D721Med (cell line): ENCODE data around the gene ANKIB1.
"Not testable (repeated sequence)": the region's sequence is repeated elsewhere in the genome, so short reads cannot be mapped to it uniquely, and the experiment has no call there.

Experiments
- DNase-seq: peaks from one replicate; pipeline ENCODE4 v3.0.0; 2011; ENCODE audit warnings: low spot score; ENCODE audit not compliant: insufficient read length
- FAIRE-seq: peaks from 2 replicates; lab custom pipeline; 2011; peaks lifted over from hg19 to GRCh38; lab: Jason Lieb, UNC
- TF ChIP-seq, protein P1 (sequence below): IDR thresholded peaks from 2 replicates; pipeline ENCODE4 v1.5.1; 2012; ENCODE audit warnings: mild to moderate bottlenecking, control low read depth; ENCODE audit not compliant: insufficient read depth; ENCODE audit errors: missing control alignments

Gene ANKIB1

GRCh38 chr7:92343714-92344113 is 97.9 kb downstream of the ANKIB1 start:
- TF ChIP-seq, protein P1, sequence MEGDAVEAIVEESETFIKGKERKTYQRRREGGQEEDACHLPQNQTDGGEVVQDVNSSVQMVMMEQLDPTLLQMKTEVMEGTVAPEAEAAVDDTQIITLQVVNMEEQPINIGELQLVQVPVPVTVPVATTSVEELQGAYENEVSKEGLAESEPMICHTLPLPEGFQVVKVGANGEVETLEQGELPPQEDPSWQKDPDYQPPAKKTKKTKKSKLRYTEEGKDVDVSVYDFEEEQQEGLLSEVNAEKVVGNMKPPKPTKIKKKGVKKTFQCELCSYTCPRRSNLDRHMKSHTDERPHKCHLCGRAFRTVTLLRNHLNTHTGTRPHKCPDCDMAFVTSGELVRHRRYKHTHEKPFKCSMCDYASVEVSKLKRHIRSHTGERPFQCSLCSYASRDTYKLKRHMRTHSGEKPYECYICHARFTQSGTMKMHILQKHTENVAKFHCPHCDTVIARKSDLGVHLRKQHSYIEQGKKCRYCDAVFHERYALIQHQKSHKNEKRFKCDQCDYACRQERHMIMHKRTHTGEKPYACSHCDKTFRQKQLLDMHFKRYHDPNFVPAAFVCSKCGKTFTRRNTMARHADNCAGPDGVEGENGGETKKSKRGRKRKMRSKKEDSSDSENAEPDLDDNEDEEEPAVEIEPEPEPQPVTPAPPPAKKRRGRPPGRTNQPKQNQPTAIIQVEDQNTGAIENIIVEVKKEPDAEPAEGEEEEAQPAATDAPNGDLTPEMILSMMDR, result no peak
- no peak for DNase-seq
- FAIRE-seq, result no peak

DNA sequence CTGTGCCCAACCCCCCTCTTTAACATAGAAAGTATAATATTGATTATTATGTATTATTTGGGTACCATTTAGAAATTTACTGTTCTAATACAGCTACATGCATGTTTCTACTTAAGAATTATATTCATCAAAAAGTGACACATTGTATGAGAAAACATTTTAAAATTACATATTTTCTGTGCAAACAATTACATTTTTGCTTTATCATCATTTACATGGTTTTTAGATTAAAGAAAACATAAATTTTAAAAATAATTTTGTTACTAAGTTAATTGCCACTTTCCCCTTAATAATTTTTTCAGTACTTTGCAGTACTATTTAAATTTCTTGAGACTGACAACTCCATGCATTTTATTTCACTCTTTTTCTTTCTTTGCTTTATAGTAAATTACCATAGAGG is 106.2 kb downstream of the ANKIB1 start:
- TF ChIP-seq, protein P1, result no peak
- no peak for DNase-seq

DNA sequence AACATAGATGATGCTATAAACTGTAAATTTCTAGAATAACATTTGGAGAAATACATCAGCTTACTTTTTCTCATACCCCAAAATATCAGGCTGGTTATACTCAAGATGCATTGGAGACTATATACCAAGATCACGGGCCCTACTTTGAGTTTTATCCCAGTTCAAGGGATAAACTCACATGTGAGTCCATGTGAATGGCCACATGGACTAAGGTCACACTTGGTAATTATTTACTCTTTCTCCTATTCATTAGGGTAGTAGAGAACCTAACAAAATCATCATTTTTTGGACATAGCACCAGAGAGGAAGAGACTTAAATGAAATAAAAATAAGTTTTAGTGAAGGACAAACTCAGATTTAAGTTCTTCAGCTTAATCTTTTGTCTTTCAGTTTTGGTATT is 108.4 kb downstream of the ANKIB1 start:
- TF ChIP-seq, protein P1, result no peak
- FAIRE-seq (no peak), DNase-seq (no peak)

More for the DNA sequence above, 106.2 kb downstream of the ANKIB1 start:
- FAIRE-seq, result no peak

DNA sequence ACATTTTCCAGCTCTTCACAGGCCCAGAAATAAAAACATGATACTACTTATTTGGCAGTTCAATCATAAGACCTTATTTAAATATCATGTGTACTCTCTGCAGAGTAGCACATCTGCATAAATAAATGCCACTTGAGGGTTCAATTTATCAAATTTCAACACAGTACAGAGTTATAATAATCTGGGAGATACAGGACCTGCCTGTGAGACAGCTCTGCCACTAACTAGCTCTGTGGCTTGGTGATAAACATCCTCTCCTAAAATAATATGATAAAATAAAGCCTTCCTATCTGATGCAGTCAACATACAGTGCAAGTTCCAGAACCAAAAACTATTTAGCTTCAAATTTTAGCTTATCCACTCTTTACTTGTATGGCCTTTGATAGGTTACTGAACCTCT is 110.6 kb downstream of the ANKIB1 start:
- TF ChIP-seq, protein P1, result no peak
- FAIRE-seq (no peak), DNase-seq (no peak)

- no peak for DNase-seq
- no peak for FAIRE-seq
- TF ChIP-seq, protein P1, result no peak
Measured at GRCh38 chr7:92357260-92357659, 111.5 kb downstream of the ANKIB1 start.

DNA sequence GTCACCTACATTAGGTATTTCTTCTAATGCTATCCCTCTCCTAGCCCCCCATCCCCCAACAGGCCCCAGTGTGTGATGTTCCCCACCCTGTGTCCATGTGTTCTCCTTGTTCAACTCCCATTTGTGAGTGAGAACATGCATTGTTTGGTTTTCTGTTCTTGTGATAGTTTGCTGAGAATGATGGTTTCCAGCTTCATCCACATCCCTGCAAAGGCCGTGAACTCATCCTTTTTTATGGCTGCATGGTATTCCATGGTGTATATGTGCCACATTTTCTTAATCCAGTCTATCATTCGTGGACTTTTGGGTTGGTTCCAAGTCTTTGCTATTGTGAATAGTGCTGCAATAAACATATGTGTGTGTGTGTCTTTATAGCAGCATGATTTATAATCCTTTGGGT is 113.4 kb downstream of the ANKIB1 start:
- not testable (repeated sequence) for FAIRE-seq, DNase-seq

- TF ChIP-seq, protein P1, result no peak
- DNase-seq (no peak), FAIRE-seq (no peak)
Measured at GRCh38 chr7:92359801-92360200, 114.0 kb downstream of the ANKIB1 start.

- TF ChIP-seq, protein P1, result no peak
- FAIRE-seq, result peak; percentile 56
- DNase-seq, result no peak
Measured at GRCh38 chr7:92360387-92360786, 114.6 kb downstream of the ANKIB1 start.
